IMR-90 (cell line): Measurements from ENCODE around the gene GARIN6.

ENCODE experiments used
- CEBPB ChIP-seq: IDR thresholded peaks from 2 replicates; pipeline ENCODE4 v1.6.1; 2012; ENCODE audit warnings: low read depth, low read length, improper control_type of control experiment
- CTCF ChIP-seq: conservative IDR thresholded peaks from 2 replicates; pipeline ENCODE4 v1.5.1; 2012; ENCODE audit warnings: mild to moderate bottlenecking, low read depth, low read length, improper control_type of control experiment
- MAFK ChIP-seq: IDR thresholded peaks from 2 replicates; pipeline ENCODE4 v1.6.1; 2012; ENCODE audit warnings: low read depth, low read length, improper control_type of control experiment
- MXI1 ChIP-seq: IDR thresholded peaks from 2 replicates; pipeline ENCODE4 v1.6.1; 2012; ENCODE audit warnings: low read depth, mild to moderate bottlenecking, low read length, moderate library complexity, borderline replicate concordance
- POLR2A ChIP-seq: IDR thresholded peaks from 2 replicates; pipeline ENCODE4 v1.6.1; 2012; ENCODE audit warnings: mild to moderate bottlenecking, low read depth, low read length
- RAD21 ChIP-seq: IDR thresholded peaks from 2 replicates; pipeline ENCODE4 v1.6.1; 2012; ENCODE audit warnings: low read length, improper control_type of control experiment
- RFX5 ChIP-seq: IDR thresholded peaks from 2 replicates; pipeline ENCODE4 v1.8.0; 2012; ENCODE audit warnings: low read depth, mild to moderate bottlenecking, low read length, moderate library complexity
- USF2 ChIP-seq: fragments of 150-350 bp; IDR thresholded peaks from 2 replicates; pipeline ENCODE4 v1.6.1; 2017; ENCODE audit warnings: mild to moderate bottlenecking, antibody characterized with exemption, low read length, low read depth

DNA sequence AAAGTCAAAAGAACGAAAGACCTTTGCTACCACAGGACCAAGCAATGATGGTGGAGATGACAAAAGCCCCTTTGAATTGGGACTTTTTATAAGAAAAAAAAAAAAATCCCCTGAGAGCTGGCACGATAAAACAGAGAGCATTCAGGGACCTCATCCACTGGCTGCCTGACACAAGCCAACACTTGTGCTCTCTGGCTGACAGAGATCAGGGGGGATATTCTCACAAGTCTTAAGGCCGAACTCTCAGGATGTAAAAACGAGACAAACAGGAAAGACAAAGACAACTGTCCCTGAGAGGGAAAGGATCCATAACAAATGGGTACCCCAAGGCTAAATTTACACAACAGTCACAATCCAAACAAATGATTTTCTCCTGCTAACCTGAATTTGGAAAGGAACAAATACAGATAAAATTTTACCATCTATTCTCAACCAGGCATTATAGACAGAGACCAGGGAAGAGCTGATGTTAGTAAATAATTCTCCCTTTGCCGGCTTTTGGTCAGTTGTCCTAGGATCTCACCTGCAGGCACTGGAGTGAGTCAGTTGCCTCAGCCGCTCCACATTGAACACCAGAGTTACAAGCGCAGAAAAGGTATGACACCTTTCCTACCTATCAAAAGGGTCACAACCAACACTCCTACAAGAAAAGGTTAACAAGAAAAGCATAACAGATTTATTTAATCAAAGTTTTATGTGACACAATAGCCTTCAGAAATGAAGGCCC is 37.9 kb upstream of the GARIN6 start:
- TF ChIP-seq RFX5, result no peak
- TF ChIP-seq CEBPB, result no peak
- no peak for TF ChIP-seq CTCF
- TF ChIP-seq POLR2A, result no peak
- TF ChIP-seq RAD21, result no peak
- TF ChIP-seq USF2, result no peak
- TF ChIP-seq MXI1, result no peak
- TF ChIP-seq MAFK, result no peak
